A549 treated with dexamethasone at 1 μM for 4 hours (cell line): ENCODE data around the gene ISCU. TPM values are rescaled to one million over a fixed set of nuclear protein-coding genes. Genes with fewer than 3 reads are reported as not detected.

ENCODE experiments used
- total RNA-seq: library from RNA; stranded (reverse); fragments of 200-300 nt; extraction: Qiagen RNA extraction; gene quantifications from 5 replicates; pipeline ENCODE4 v1.2.3, GENCODE V29; 2022

Gene ISCU
- total RNA-seq: 84.3 to 110 TPM (median 91.6 TPM) in 5 replicates

DNA sequence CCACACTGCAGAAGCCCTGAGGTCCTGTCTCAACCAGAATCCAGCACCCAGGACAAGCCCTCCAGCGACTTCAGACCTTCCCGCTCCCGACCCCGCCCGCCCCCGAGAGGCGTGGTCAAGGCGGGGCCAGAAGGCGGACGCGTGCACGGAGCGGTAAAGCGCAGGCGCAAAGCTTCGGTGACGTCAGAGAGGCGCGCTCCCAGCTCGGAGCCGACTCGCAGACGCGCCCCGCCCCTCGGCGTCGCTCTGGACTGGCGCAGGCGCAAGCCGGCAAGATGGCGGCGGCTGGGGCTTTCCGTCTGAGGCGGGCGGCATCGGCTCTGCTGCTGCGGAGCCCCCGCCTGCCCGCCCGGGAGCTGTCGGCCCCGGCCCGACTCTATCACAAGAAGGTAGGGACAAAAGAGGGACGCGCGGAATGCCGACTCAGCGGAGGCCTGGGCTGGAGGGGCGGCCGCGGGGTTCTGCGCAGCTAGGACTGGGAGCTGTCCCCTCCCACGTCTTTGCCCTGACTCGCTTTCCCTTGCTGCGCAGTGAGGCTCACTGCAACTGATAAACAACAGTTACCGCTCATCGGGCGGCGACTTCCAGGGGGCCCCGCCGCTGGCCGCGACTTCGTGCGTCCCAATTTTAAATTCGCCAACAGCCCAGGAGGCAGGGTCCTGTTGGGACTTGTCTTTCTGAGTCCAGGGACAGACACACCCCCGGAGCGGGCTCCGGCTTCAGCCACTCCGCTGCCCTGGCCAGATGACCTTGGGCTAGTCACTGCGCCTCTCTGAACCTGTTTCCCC is at the start of gene ISCU:
Gene ISCU (plus strand): TSS at position 249 of the 788 bp plus-strand sequence. CDS start 27 bp downstream, at position 276.

DNA sequence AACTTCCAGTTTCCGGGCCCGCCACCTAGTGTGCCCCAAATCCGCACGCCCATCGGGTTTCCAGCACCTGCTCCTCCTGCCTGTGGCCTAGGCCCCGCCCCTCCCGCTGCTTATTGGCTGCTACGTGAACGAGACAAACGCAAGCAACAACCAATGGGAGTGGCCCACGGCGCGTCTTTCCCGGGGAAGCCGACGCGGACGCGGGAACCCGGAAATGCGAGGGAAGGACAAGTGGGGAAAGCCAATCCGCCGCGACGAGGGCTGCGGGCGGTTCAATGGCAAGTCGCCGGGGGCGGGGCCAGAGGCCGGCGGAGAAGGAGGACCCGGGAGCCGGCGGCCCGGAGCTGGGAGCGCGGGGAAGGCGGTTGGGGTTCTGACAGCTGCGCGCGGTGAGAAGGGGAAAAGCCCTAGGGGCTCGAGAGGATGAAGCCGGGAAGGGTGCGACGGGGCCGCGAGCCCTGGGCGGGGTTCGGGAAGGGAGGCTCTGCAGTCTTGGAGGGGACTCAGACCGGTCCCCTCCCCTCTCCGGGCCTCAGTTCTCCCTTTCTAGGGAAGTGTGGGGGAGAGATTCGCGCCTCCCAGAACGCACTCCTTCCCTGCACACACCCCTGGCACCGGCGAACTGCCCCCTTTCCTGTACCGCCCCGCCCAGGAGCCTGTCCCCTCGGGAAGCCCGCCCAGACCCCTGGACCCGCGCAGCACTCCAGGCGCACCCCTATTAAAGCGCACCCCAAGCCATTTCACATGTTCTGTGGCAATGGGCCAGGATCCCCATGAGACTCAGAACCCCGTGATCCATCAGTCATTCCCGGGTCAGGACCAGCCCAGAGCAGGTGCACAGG is 47.2 kb upstream of the ISCU start, which contains the start of gene FICD:
Gene FICD (plus strand): TSS at position 305 of the 842 bp plus-strand sequence. CDS start 1,696 bp downstream, outside the sequence.

GRCh38 chr12:108560752-108561719 is 1.4 kb upstream of the ISCU start, which contains the start of gene SART3:
Gene SART3 (minus strand): TSS chr12:108561173. CDS start chr12:108561154, 19 bp downstream.

DNA sequence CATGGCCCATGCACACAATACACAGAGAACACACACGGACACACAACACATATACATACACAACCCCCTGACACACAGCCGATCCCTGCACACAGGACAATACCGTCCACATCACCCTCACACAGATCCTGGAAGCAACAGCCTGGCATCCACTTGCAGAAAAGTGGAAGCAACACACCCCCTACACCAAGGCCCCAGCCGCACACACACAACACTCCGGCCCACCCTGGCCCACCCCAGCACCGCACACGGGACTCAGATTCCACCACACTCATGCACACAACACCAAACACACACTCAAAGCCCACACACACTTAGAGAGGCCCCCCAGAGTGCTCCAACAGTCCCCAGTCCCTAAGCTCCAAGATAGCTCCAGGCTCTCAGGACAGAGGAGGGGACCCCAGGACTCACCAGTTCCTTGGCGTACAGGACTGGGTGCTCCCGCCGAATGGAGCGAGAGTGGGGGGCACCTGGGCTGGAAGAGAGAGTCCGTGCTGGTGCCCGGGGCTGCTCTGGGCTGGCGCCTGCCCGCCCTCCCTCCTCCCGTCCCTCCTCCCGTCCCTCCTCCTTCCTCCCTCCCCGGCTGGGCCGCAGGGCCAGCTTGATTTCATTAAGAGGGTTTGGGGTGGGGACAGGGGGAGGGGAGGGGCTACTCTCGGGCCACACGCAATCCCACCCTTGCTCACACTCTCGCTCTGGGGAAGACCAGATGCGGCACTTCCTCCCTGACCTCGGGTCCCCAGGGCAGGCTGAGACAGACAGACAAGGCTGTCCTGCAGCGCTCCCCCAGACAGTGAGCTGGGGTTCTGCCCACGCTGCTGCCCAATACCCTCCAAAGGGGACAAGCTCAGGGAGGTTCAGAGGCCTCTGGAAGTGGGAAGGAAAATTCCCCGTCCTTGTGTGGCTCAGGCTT is 35.4 kb downstream of the ISCU start, which contains the start of gene TMEM119:
Gene TMEM119 (minus strand): TSS at position 526 of the 913 bp plus-strand sequence. CDS start 5,701 bp downstream, outside the sequence.

Other genes with a start within 250 kb of the ISCU start
- gene CMKLR1, start 223.3 kb upstream of the ISCU start, total RNA-seq: 0.02 to 0.11 TPM (median 0.05 TPM) in 3 of 5 replicates, not detected in the others
- gene FICD, start 47.3 kb upstream of the ISCU start, total RNA-seq: 2.5 to 3.4 TPM (median 2.9 TPM) in 5 replicates
- gene SART3, start 1.4 kb upstream of the ISCU start, total RNA-seq: 36.1 to 41.3 TPM (median 40.3 TPM) in 5 replicates
- 0.06 to 0.13 TPM (median 0.09 TPM) in 4 of 5 replicates, not detected in the other for gene TMEM119, start 35.5 kb downstream of the ISCU start, total RNA-seq
- 0.82 to 1.2 TPM (median 0.99 TPM) in 5 replicates for gene SELPLG, start 71.3 kb downstream of the ISCU start, total RNA-seq
- gene CORO1C, start 168.9 kb downstream of the ISCU start, total RNA-seq: 151 to 193 TPM (median 177 TPM) in 5 replicates